HG03558 (cell line): ENCODE results near the gene EVI5.
A peak's percentile ranks its signal among the peaks of the same experiment; 100 is the strongest.

Source experiments
- ATAC-seq: cut with Tn5 transposase; IDR thresholded peaks from one replicate; pipeline ENCODE4 v1.9.1; 2021; ENCODE audit warnings: moderate number of reproducible peaks; ENCODE audit not compliant: unreplicated experiment; ENCODE audit errors: extremely low read depth

The EVI5 gene

GRCh38 chr1:92476071-92476631 lies 308.8 kb downstream of the EVI5 start:
- no peak for ATAC-seq

- no peak for ATAC-seq
These were observed 309.9 kb downstream of the EVI5 start for GRCh38 chr1:92475029-92475428.

GRCh38 chr1:92473781-92474495 lies 311.0 kb downstream of the EVI5 start:
- peak; percentile 41 for ATAC-seq

- no peak for ATAC-seq
These were observed 314.7 kb downstream of the EVI5 start for GRCh38 chr1:92470216-92470615.

GRCh38 chr1:92466683-92467352 lies 318.1 kb downstream of the EVI5 start:
- ATAC-seq = no peak

- ATAC-seq = no peak
These were observed 319.7 kb downstream of the EVI5 start for GRCh38 chr1:92465256-92465647.

- ATAC-seq = no peak
These were observed 320.2 kb downstream of the EVI5 start for GRCh38 chr1:92464588-92465255.

- ATAC-seq = peak; percentile 73
These were observed 323.4 kb downstream of the EVI5 start for GRCh38 chr1:92461364-92462097.

- no peak for ATAC-seq
These were observed 325.0 kb downstream of the EVI5 start for GRCh38 chr1:92459871-92460320.
